Fibroblast of lung (primary cell): ENCODE data around the gene STXBP6.

Source experiments
- EZH2 ChIP-seq: IDR thresholded peaks from 2 replicates; pipeline ENCODE4 v1.5.1; 2012; ENCODE audit warnings: low read length, control low read depth, mild to moderate bottlenecking; ENCODE audit errors: missing control alignments
- TF ChIP-seq, protein P1 (sequence below), 2 donors: IDR thresholded peaks in 1 of 2; conservative IDR thresholded peaks in 1 of 2; 1 replicate in 1 of 2; 2 replicates in 1 of 2; pipeline ENCODE4 v1.5.1; 2011 to 2012; ENCODE audit warnings: low read length in 2 of 2, control low read depth in 1 of 2, inconsistent platforms in 1 of 2, low read depth in 1 of 2, mild to moderate bottlenecking in 1 of 2

GRCh38 chr14:24780281-24780680, 269.7 kb downstream of the STXBP6 start:
- TF ChIP-seq, protein P1, sequence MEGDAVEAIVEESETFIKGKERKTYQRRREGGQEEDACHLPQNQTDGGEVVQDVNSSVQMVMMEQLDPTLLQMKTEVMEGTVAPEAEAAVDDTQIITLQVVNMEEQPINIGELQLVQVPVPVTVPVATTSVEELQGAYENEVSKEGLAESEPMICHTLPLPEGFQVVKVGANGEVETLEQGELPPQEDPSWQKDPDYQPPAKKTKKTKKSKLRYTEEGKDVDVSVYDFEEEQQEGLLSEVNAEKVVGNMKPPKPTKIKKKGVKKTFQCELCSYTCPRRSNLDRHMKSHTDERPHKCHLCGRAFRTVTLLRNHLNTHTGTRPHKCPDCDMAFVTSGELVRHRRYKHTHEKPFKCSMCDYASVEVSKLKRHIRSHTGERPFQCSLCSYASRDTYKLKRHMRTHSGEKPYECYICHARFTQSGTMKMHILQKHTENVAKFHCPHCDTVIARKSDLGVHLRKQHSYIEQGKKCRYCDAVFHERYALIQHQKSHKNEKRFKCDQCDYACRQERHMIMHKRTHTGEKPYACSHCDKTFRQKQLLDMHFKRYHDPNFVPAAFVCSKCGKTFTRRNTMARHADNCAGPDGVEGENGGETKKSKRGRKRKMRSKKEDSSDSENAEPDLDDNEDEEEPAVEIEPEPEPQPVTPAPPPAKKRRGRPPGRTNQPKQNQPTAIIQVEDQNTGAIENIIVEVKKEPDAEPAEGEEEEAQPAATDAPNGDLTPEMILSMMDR (conservative IDR thresholded peaks at IDR 0.05 in 1 of 2, IDR thresholded peaks at IDR 0.05 in 1 of 2; ENCODE audit: low read depth in 1 of 2, low read length in 2 of 2): no peak
- TF ChIP-seq EZH2: no peak
